GM18517 (cell line): ENCODE results near the gene FOXI2.

Experiments
- ATAC-seq: cut with Tn5 transposase; IDR thresholded peaks from one replicate; pipeline ENCODE4 v1.9.1; 2021; ENCODE audit warnings: mild to moderate bottlenecking, moderate library complexity; ENCODE audit not compliant: unreplicated experiment

FOXI2 gene

DNA sequence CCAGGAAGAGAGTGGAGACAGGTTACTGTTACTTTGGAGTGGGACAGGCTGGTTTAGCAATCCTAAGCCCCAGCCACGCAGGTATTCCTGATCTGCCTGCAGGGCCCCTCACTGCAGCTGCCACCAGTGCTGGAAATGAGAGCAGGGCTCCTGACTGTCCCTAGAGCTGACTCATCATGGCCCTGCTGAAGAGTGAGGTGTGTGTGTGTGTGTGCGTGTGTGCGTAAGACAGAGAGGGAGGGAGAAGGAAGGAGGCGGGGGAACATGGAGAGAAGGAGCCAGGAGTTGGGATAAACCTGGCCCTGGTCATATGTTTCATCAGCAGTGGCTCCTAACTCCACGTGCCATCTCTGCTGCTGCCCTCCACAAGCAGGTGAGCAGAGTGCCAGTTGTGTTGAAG lies 3.6 kb downstream of the FOXI2 start:
- ATAC-seq = no peak

DNA sequence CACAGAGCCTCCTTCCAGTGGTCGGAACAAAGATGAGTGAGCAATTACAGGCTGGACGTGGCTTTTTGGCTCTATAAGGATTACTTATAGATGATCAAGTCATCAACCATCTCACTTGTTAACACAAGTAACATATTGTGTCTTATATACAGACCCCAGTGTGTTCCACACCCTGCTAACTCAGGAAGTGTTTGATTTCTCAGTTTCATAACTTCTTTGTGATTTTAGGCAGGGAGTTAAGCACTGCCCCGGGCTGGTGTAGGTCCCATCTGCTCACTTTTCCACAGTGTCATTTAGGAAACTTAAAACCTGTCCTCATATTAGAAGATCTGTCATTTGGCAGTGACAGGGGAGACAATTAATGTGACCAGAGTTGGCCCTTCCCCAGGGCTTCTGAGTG lies 6.2 kb downstream of the FOXI2 start:
- ATAC-seq = no peak

DNA sequence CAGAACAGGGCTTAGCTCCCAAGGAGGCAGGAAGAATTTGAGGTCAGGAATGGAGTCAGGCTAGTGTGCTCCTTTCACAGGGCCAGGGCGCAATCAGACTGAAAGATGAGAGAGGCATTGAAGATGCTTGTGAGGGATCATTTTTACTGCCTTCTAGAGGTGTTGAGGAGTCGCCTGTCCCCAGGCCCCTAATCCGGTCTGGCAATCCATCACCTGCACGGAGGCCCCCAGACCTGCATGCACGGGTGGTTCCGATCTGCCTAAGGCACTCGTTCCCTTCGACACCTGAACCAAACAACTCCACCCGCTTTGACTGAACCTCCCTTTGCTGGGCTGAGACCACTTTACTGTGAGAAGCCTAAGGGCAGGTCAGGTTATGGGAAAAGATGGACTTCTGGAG lies 8.0 kb downstream of the FOXI2 start:
- ATAC-seq = no peak

DNA sequence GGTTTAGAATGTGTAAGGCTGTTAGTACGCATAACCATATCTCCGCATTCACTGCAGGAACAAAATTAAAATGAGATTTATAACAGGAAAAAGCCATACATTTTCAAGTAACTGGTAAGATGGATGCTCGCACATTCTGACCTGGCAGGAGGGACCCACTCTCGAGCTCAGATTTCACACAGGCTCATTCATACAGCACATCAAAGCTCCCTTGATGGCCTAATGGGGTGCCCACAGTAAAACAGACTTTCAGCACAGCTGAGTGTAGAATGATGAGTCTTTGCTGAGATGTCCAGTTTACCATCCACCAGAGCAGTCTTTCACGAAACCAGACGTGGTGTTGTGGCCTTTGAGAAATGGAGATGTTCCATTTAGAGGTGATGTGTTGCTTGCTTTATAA lies 8.9 kb downstream of the FOXI2 start:
- ATAC-seq = no peak

DNA sequence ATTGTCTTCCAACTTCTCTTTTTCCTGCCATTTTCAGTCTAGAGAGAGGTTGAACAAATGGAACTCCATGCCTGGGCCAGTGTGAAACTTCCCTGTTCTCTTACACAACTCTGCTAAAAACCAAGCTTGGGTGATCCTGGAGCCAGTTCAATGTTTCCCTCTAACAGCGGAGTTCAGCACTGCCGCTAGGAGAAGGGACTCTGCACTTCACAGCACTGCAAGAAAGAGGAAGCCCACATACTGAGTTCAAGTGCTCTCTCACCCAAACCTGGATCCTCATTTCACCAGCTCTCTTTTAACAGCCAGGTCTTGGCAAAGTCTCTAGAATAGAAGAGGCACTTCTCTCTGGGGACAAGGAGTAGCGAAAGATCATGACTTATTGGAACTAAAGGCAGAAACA lies 18.8 kb downstream of the FOXI2 start:
- no peak for ATAC-seq

DNA sequence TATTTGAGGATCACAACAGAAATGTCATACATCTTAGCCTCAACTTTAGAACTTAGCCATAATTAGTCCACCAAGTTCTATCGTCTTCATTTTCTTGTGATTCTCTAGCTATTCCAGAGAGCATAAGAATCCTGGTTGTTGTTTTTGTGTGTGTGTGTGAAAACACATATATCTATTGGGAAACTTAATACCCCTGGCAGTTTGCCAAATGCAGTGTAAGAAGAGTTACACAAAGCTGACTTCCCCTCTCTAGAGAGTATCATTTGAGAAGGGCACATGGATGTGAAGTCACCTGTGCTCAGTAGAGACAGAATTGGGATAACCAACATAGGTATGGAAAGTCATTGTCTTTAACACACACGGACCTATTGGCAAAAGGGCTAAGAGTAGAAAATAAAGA lies 19.3 kb downstream of the FOXI2 start:
- ATAC-seq = no peak

DNA sequence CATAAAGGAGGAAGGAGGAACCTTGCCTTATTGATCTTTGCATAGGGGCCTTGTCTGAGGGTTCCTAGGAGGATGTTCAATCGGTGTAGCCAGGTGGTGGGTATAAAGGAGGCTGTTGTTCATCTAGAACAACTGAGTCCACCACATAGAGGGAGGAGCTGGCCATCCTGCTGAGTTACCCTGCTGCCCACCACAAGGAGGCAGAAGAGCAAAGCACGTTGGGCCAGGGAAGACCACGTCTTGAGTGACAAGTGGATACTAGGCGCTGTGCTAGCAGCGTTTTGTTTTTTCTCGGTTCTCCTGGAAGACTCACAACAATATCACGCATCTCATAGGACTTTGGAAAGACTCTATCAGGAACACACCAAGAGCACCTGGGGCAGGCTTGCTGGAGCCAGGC lies 20.0 kb downstream of the FOXI2 start:
- no peak for ATAC-seq

DNA sequence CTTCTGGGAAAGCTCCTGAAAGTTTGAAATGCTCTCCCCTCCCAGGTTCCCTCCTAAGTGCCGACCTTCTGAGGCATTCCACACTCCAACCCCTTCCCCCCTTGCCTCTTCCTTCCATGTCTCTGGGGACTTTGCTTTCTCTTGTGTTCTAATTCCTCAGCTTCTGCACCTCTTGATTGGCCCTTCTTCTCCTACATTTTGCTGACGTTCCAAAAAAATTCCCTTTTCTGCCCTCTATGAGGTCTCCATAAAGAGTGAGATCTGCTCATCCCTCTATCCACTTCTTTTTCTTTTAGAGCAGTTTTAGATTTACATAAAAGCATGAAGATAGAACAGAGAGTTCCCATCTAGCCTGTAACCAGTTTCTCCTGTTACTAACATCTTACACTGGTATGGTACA lies 22.3 kb downstream of the FOXI2 start:
- ATAC-seq = no peak

DNA sequence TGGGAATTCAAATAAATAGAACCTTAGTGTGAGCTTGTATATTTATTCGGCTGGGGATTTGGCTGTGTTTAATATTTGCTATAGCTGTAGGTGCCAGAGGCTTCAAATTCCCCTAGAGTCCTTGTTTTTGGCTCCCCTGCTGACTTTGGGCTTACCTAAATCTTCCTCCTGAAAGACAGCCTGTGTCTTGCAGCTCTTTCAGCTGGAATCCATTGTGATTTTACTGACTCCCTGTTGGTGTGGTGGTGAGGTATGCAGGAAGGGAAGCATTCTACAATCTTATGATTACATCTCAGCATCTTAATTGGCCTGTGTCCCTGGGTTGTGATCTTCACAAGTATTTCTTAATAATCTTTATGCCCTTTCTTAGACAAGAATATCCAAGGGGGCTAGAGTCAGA lies 25.9 kb downstream of the FOXI2 start:
- ATAC-seq = no peak

DNA sequence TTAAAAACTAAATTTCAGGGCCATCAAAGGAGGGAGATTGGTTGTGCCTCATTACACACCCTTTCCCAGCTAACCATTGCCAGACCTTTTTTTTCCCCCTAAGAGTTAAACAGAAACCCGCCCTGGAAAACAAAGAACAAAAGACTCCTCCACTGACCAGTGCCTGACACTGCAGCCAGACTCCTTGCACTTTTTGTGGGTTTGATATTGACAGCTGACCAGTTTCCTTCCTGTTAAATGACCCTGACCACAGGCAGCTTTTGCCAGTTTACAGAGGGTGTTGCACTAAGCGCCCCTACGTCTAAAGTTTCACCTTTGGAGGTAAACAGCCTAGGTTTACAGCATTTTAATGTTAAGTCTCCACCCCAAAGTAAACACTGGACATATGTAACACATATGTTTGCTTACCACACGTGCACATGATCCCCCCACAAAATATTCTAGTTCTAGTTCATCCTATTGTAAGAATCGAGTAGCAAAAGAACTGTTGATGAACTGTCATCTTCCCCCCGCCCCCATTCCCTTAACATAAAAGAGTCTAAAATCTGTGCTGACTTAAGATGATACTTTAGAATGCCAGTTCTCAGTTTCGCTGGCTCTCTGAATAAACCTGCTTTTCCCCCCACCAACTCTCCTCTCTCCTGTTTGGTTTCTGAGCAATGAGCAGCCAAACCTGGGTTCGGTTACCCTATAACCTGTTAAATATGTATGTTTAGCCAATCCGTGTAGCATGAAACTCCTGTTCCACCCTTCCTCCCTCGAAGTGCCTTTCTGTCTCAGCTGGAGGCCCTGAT lies 38.0 kb downstream of the FOXI2 start:
- no peak for ATAC-seq

DNA sequence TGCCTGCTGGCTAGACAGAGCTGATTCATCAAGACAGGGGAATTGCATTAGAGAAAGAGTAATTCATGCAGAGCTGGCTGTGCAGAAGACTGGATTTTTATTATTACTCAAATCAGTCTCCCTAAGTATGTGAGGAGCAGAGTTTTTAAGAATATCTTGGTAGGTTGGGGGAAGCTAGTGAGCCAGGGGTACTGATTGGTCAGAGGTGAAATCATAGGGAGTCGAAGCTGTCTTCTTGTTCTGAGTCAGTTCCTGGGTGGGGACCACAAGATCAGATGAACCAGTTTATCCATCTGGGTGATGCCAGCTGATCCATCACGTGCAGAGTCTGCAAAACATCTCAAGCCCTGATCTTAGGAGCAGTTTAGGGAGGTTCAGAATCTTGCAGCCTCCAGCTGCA lies 39.8 kb downstream of the FOXI2 start:
- no peak for ATAC-seq

DNA sequence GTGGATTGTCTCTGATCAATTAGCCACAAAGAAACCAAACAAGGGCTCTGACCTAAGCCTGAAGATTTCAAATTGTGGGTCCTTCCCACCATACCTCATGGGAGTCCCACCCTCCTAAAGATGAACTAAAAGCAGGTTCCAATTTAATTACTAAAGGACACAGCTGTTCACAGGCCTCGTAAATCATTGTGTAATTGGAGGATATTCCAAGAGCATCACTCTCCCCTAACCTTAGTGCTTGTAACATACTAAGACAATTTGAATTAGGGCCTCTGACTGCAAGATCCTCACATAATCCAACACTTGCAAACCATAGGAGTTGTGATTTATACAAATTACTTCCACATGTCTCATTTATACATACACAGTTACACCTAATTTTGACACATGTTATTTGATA lies 44.4 kb downstream of the FOXI2 start:
- no peak for ATAC-seq

DNA sequence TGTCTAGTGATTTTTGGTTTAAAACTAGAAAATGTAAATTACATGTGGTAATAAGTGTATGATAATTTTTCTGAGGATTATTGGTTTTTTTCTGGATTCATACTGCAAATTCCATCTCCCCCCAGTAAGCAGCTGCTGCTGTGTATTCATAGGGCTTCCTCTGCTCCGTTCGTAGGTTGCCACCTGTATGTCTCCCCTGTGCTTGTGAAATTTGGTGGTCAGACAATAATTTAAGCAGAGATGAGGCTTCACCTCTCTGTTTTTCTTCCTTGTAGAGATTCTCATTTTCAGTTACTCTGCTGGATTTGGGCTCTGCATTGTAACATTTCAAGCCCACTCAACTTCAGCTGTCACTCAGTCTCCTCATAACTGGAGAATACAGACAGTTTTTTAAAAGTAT lies 50.9 kb downstream of the FOXI2 start:
- no peak for ATAC-seq

DNA sequence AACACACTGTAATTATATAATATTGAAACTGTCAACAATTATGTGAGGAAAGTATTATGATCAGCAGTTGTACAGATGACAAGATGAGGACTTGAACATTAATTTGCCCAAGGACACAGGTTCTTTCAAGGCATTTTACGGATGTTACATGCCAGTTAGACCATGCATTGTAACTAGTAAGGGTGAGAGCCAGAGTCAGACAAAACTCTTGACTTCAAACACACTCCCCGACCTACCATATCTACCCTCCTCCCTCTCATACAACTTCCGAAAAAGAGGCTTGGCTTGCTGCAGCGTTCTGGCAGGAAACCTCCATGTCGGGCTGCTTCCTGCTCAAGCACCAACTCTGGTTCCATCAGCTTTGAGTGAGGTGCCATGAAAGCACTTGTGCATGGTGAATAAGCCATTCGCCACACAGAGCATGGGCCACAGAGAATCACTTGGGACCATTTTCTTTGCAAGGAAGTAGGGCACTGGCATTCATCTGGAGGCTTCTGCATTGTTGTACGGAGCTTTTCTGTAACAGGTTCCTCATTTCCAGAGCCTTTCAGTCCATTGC lies 53.2 kb downstream of the FOXI2 start:
- ATAC-seq = no peak
